Erythroblast (primary cell): ENCODE measurements around the gene AGBL4.

Experiments
- GATA1 ChIP-seq: IDR thresholded peaks from 2 replicates; pipeline ENCODE4 v1.6.1; 2011; ENCODE audit warnings: low read depth, mild to moderate bottlenecking, control low read depth, low read length, moderate library complexity
- POLR2A ChIP-seq: IDR thresholded peaks from 2 replicates; pipeline ENCODE4 v1.6.1; 2011; ENCODE audit warnings: mild to moderate bottlenecking, low read length

GRCh38 chr1:49048188-49048587 is 975.6 kb downstream of the AGBL4 start:
- TF ChIP-seq POLR2A: no peak
- TF ChIP-seq GATA1: no peak
